Hematopoietic multipotent progenitor cell (in vitro differentiated cells): ENCODE measurements around the gene GUF1. TPM values are rescaled to one million over a fixed set of nuclear protein-coding genes. Genes with fewer than 3 reads are reported as not detected.
"Not testable (repeated sequence)": the region's sequence is repeated elsewhere in the genome, so short reads cannot be mapped to it uniquely, and the experiment has no call there.

ENCODE experiments used
- DNase-seq, 3 donors: peaks; one replicate each; pipeline ENCODE4 v3.0.0-alpha.2; 2011 to 2015; ENCODE audit warnings: low read depth in 2 of 3, low spot score in 2 of 3
- total RNA-seq: library from RNA; depleted of rRNA; stranded (reverse); fragments of >200 nt; gene quantifications from one replicate; pipeline ENCODE4 v1.2.3, GENCODE V29; 2012

GUF1 gene
- total RNA-seq, 1 donor, result 7.5 TPM

DNA sequence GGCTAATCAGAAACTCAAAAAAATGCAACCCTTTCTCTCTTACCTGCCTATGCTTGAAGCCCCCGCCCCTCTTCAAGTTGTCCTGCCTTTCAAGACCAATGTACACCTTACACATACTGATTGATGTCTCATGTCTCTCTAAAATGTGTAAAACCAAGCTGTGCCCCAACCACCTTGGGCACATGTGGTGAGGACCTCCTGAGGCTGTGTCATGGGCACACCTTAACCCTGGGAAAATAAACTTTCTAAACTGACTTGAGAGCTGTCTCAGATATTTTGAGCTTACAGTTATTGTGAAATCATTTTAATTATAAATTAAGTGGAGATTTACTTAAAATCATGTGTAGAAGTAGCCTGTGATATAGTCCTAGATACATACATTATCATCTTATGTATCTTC lies 22.2 kb downstream of the GUF1 start:
- no peak for DNase-seq

DNA sequence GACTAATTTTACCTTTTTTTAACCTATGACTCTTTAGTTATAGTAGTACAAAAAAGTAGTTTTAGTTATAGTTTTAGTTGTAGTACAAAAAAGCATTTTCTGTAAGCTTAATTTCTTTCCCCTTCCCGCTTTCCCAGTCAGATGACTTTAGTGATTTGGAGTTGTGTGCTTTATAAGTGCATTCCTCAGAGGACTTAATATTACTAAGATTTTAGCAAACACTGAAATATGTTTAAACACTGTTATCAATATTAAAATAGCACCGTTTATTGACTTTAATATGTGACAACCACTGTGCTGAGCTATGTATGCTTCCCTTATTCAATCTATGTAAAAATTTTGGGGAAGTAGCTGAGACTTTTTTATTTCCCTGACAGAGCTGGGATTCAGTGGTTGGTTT lies 22.8 kb downstream of the GUF1 start:
- no peak for DNase-seq

DNA sequence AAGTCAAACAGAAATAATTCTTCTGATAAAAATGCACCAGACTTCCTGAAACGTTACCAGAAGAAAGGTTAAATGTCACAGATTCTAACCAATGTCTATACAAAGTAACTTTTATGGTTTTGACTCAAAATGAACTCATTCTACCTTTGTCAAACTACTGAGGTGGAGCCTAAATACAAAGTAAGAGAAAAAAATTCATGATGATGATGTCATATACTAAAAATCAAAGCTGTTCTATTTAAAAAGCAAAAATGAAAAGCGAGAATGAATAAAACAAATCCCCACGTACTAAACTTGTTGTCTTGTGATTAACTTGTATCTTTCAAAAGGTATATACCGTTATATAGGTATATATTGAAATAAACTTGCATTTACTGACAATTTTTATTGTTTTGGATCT lies 26.5 kb downstream of the GUF1 start:
- DNase-seq, result no peak

DNA sequence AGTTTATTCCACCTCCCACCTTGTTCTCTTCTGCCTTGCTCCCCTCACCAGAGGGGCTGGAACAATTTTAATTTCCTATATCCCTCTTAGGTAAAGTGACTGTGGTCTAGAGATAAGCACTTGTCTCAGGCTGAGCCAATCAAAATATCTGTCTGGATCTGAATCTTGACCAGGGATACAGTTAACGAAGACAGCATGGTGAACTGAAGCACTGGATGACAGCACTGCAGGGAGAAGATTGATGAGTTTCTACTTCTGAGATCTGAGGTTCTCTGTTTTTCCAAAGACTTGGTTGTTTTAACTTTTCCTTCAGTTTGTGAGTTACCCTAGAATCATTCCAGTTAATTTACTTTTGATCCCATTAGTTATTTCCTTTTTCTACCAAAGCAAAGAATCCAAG lies 34.9 kb downstream of the GUF1 start:
- no peak for DNase-seq

DNA sequence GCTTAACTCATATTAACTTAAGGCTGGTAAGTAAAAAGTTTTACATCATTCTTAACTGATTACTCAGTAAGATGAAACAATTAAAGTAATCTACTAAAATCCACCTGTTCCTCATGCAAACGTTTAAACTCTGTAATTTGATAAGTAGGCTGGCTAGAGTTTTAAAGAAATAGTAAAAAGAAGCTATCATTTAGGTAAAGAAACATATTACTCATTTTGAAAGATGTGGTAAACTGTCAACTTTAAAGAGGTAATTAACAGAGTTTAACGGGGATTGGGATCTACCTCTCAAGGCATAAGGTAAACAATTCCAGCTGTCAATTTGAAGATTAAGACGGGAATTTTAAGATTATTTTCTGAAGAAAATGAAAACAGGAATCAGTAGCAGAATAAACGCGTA lies 38.4 kb downstream of the GUF1 start:
- DNase-seq, result no peak

DNA sequence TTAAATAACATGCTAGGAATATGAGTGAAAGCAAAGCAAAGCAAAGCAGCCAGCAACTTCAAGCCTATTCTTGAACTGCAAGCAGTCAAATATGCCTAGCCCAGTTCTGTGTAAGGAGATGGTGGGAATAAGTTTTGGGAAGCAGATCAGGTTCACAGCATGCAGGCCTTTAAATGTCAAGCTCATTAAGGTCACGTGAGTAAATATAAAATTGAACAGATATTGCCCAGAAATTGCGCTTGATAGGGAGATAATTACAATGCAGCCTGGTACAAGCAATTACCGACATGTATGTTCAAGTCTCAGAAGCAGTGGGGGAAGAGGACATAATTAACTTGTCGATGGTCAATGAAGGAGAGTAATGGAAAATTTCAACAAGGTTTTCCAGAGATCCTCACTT lies 42.2 kb downstream of the GUF1 start:
- DNase-seq, result no peak

DNA sequence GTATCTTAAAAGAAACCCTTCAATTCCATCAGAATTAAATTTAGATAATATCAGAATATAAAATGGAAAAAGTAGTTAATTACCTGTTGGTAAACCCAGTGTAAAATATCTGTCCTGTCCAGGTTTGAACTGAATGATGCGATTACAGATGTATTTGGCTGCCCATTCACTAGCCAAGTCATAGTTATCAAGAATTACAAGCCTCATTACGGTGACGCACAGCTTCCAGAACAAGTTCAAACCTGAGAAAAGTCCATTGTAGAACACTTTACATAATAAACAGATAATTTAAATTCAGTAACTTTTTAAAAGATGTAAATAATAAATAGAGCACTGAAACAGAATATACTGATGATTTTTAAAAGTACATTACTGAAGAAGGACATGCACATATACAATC lies 43.8 kb downstream of the GUF1 start:
- DNase-seq, result no peak

DNA sequence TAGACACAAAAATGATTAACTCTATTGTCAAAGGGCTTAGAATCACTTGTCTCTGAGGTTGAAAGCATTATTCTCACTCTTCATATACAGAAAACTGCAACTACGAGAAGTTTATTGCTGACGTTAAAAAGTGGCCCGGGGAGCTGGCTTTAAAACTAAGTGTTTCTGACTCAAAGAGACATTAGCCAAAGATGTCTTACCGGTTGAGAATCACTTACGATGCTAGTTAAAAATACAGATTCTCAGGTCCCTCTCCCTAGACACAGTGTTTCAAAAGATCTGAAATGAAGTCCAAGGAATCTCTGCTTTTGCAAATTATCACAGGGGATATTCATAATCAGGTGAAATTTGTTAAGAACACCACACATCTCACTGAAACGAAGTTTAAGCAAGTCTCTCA lies 46.9 kb downstream of the GUF1 start:
- no peak for DNase-seq

DNA sequence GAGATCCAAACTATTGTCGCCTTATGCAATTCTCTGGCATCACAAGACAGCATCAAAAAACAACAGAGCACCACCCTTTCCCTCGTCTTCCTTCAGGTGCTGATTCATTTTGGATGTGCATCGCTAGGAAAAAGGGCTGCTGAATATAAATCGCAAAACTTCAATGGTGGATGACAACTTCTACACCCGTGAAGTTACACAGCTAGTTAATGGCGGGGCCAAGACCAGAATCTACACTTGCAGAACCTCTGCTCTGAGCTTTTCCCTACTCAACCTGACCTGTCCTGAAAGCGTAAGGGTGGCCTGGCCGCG lies 47.5 kb downstream of the GUF1 start:
- no peak for DNase-seq

DNA sequence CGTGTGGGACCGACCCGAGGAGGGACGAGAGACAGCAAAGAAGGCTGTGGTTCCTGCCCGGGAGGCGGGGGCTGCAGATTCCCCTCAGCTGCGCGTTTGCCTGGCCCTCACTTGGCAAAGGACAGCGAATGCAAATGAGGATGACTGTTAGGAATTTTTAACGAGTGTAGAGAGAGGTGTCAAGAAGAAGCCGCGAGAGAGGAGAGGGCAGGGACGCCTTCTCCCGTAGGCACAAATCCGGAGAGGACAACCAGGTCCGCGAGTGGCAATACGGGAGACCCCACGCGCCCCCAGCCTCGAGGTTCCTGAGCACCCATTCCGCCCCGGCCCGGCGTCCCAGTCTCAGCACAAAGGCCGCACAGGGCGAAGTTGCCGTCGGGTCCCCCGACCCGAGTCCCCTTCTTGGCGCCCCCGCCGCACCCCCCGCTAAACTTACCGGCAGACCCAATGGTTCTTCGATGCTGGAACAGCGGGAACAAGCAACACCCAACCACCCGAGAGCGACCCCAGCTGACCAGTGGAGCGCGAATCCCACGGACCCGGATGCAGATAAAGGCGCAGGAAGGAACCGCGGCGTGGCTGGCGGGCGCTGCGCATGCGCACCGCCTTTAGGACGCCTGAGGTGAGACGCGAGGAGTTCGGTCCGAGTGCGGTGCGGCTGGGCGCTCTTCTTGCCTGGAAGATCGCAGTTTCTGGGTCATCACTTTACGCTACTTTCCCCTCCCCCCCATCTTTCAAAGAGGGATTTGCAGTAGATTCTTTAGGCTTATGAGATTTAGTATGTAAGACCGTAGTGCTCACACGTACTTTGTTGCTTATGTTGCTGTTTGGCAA lies 48.0 kb downstream of the GUF1 start, which contains the start of gene GNPDA2:
Gene GNPDA2 (minus strand): TSS at position 519 of the 834 bp plus-strand sequence. CDS start 4,349 bp downstream, outside the sequence.
- DNase-seq, result peak; percentile 70 to 88 (median 85)

DNA sequence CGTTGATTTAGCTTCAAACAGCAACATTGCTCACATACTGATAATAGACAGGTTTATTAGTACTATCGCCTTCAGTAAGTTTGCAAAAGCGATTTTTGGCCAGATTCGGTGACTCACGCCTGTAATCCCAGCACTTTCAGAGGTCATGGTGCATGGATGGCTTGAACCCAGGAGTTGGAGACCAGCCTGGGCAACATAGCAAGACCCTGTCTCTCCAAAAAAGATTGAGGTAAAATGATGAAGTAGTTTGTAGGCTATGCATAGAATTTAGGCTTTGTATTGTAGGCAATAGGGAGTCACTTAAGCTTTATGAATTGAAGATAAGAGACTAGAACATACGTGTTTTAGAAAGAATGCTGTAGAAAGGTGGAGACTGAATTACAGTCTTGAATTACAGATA lies 49.3 kb downstream of the GUF1 start:
- no peak for DNase-seq

DNA sequence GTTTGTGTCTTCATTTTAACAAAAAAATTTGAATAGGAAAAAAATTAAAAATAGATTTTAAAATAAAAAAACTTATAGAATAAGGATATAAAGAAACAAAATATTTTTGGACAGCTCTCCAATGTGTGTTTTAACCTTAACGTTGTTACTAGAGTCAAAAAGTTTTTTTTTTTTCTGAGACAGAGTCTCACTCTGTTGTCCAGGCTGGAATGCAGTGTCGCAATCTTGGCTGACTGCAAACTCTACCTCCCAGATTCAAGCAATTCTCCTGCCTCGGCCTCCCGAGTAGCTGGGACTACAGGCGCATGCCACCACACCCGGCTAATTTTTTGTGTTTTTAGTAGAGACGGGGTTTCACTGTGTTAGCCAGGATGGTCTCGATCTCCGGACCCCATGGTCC lies 50.5 kb downstream of the GUF1 start:
- not testable (repeated sequence) for DNase-seq

DNA sequence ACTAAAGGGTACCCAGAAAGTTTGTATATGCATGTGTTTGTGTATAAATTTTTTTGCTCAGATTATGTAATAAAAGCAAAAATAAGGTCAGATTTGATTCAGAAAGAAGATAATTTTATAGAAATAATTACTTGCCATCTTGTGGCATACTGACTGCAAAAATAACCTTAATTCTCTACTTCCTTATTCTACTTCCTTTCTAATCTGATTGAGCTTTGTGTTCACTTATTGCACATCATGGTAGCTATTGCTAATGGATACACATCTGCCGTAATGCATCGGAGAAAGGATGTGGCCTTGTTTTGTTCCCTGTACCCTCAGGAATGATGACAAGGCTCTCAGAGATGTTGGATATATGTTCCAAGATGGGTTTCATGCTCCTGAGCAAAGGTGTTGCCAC lies 58.7 kb downstream of the GUF1 start:
- DNase-seq, result no peak

DNA sequence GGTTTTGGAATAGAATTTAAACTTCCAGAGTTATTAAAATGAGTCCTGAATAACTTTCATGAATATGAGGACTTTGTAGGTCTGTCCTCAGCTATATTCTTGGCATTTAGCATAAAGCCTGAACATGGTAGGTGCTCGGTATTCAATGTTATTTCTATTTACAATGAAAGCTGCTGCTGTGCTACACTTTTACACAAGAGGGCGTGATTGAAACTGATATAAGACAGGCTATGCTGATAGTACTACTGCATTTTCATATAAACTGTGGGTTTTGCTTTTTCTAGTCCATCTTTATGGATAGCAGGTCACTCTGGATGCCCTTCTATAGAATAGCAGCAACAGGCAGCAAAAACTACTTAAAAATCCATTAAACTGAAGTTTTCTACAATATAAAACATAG lies 60.4 kb downstream of the GUF1 start:
- DNase-seq, result peak in 1 of 3 donors; percentile 41

DNA sequence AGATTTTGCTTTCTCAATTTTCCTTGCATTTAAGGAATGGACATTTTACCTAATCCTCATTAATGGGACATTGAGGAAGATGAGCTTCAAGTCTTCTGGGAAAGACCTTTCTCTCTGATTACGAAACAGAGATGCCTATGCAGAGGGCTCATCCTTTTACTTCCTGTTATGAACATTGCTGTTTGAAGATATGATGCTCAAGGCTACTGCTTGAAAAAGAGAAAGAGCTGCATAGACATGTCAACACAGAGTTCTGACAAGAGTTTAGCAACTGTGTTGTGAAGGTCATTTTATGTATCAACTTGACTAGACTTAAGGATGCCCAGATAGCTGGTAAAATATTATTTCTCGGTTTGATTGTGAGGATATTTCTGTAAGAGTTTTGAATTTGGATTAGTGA lies 62.0 kb downstream of the GUF1 start:
- DNase-seq, result no peak

Other genes starting within 250 kb of the GUF1 start
- gene KCTD8, start 229.6 kb upstream of the GUF1 start, total RNA-seq, result under 0.01 TPM
- under 0.01 TPM for gene YIPF7, start 26.8 kb upstream of the GUF1 start, total RNA-seq
- 6.2 TPM for gene GNPDA2, start 48.1 kb downstream of the GUF1 start, total RNA-seq